Gastrocnemius medialis (tissue), 4 donors: ENCODE data around the gene AP5Z1. TPM values are rescaled to one million over a fixed set of nuclear protein-coding genes. Genes with fewer than 3 reads are reported as not detected.

Experiments used
- ATAC-seq, 2 donors: fragments of 150-250 bp; one replicate each; pipeline ENCODE4 v1.9.1; 2016
- DNase-seq, 2 donors: peaks; one replicate each; pipeline ENCODE4 v3.0.0-alpha.2; 2019
- H3K27ac ChIP-seq, 4 donors: fragments of 200-600 bp; sonication (generic); 1 replicate in 1 of 4; 2 replicates in 3 of 4; pipeline ENCODE4 v1.5.1; 2016 to 2018; ENCODE audit warnings: mild to moderate bottlenecking in 2 of 4, moderate library complexity in 1 of 4
- H3K27me3 ChIP-seq, 3 donors: fragments of 200-600 bp; sonication (generic) in 2 of 3; 1 replicate in 1 of 3; 2 replicates in 2 of 3; pipeline versions ENCODE4 v1.5.1 to v1.6.0; 2016 to 2019; ENCODE audit warnings: mild to moderate bottlenecking in 1 of 3, moderate library complexity in 1 of 3
- H3K36me3 ChIP-seq, 2 donors: fragments of 200-600 bp; sonication (generic) in 1 of 2; one replicate each; pipeline ENCODE4 v1.5.1; 2017 to 2018
- H3K4me1 ChIP-seq, 2 donors: fragments of 200-600 bp; sonication (generic) in 1 of 2; one replicate each; pipeline ENCODE4 v1.5.1; 2016 to 2017; ENCODE audit warnings: mild to moderate bottlenecking in 2 of 2
- H3K4me3 ChIP-seq, 4 donors: fragments of 200-600 bp; sonication (generic) in 3 of 4; 1 replicate in 1 of 4; 2 replicates in 3 of 4; pipeline ENCODE4 v1.5.1; 2016 to 2019; ENCODE audit warnings: mild to moderate bottlenecking in 2 of 4
- H3K9me3 ChIP-seq, 3 donors: fragments of 200-600 bp; sonication (generic) in 2 of 3; 1 replicate in 1 of 3; 2 replicates in 2 of 3; pipeline ENCODE4 v1.5.1; 2016 to 2019
- CTCF ChIP-seq, 5 experiments: fragments of 450-650 bp in 3 of 5; fragments of 200-600 bp in 2 of 5; sonication (generic) in 2 of 5; IDR thresholded peaks in 4 of 5; conservative IDR thresholded peaks in 1 of 5; 1 replicate in 4 of 5; 2 replicates in 1 of 5; pipeline ENCODE4 v1.5.1; 2016 to 2019; ENCODE audit warnings: antibody characterized with exemption in 5 of 5, mild to moderate bottlenecking in 3 of 5, moderate library complexity in 3 of 5
- POLR2A ChIP-seq, 2 donors: fragments of 450-650 bp; IDR thresholded peaks; one replicate each; pipeline ENCODE4 v1.6.1; 2017; ENCODE audit warnings: antibody characterized with exemption in 2 of 2, mild to moderate bottlenecking in 2 of 2, moderate library complexity in 2 of 2
- in situ Hi-C, 4 donors: fragments of 200-750 bp; cut with MboI; loops; one replicate each; pipeline versions ENCODE4 v1.15.0 to v1.8.0; 2017; ENCODE audit warnings: low sequenced_read_pairs in 4 of 4
- intact Hi-C: fragments of 100-400 bp; cut with DNase I; formaldehyde crosslinking; loops from one replicate; pipeline ENCODE4 v1.15.1; 2023; ENCODE audit warnings: low total_unique reads
- total RNA-seq, 4 donors: library from RNA; depleted of rRNA; stranded (reverse); fragments of >200 nt; gene quantifications; one replicate each; pipeline versions ENCODE4 v1.1.0 to v1.2.3, GENCODE V29; 2016

Gene AP5Z1
- total RNA-seq, 4 donors from 2014 or later: 10.2 to 18.1 (median 14.6) TPM

GRCh38 chr7:4745265-4745919 lies 30.0 kb upstream of the AP5Z1 start:
- Histone ChIP-seq H3K36me3 (peaks cover 0 to 14% of the 10 kb centered on the region in 2 donors), H3K9me3 (no peaks in the 10 kb centered on the region), H3K4me3 (peak overlapping the region; percentile 32 to 46 (median 38)), H3K27me3 (no peaks in the 10 kb centered on the region), H3K4me1 (peaks cover 30 to 40% of the 10 kb centered on the region in 2 donors), H3K27ac (peak overlapping the region; percentile 88 to 94 (median 92))
- intact Hi-C loops: loop anchor here (2.0 kb wide), 2 partner anchors 29 to 61 kb away; partner anchors contain the start of gene AP5Z1
- ATAC-seq: no peak
- in situ Hi-C loops: loop anchor here in 2 of 4 donors (10.0 kb wide), 1 partner anchor 61 kb away; the partner anchor contains the start of gene FOXK1 (in 2 of the 2)
- TF ChIP-seq POLR2A (IDR thresholded peaks at IDR 0.05): peak in 1 of 2 donors; percentile 73
- no peak for TF ChIP-seq CTCF (IDR thresholded peaks at IDR 0.05 in 4 of 5, conservative IDR thresholded peaks at IDR 0.05 in 1 of 5)
- no peak for DNase-seq

- H3K4me1 ChIP-seq: peaks cover 30 to 40% of the 10 kb centered on the region in 2 donors
- H3K27ac ChIP-seq: peak overlapping the region; percentile 88 to 94 (median 92)
- no peaks in the 10 kb centered on the region for H3K9me3 ChIP-seq
- intact Hi-C loops: loop anchor here (2.0 kb wide), 2 partner anchors 29 to 61 kb away; partner anchors contain the start of gene AP5Z1
- no peaks in the 10 kb centered on the region for H3K27me3 ChIP-seq
- H3K36me3 ChIP-seq: peaks cover 0 to 14% of the 10 kb centered on the region in 2 donors
- DNase-seq (no peak), ATAC-seq (no peak)
- no peak for TF ChIP-seq POLR2A (IDR thresholded peaks at IDR 0.05)
- TF ChIP-seq CTCF (IDR thresholded peaks at IDR 0.05 in 4 of 5, conservative IDR thresholded peaks at IDR 0.05 in 1 of 5): no peak
- peak overlapping the region in 2 of 4 donors; percentile 26 to 46 for H3K4me3 ChIP-seq
- in situ Hi-C loops: loop anchor here in 2 of 4 donors (10.0 kb wide), 1 partner anchor 61 kb away; the partner anchor contains the start of gene FOXK1 (in 2 of the 2)
Observed at GRCh38 chr7:4745971-4746919, 29.2 kb upstream of the AP5Z1 start.

GRCh38 chr7:4747013-4747412 lies 28.4 kb upstream of the AP5Z1 start:
- peaks cover 30 to 40% of the 10 kb centered on the region in 2 donors for H3K4me1 ChIP-seq
- peak overlapping the region; percentile 88 to 94 (median 92) for H3K27ac ChIP-seq
- no peaks in the 10 kb centered on the region for H3K9me3 ChIP-seq
- ATAC-seq (no peak), DNase-seq (no peak)
- no peak overlapping the region for H3K4me3 ChIP-seq
- no peaks in the 10 kb centered on the region for H3K27me3 ChIP-seq
- TF ChIP-seq CTCF (IDR thresholded peaks at IDR 0.05 in 4 of 5, conservative IDR thresholded peaks at IDR 0.05 in 1 of 5) (no peak), POLR2A (IDR thresholded peaks at IDR 0.05) (no peak)
- intact Hi-C loops (no loop called here), in situ Hi-C loops (loop anchor here in 2 of 4 donors (10.0 kb wide), 1 partner anchor 62 kb away; the partner anchor contains the start of gene FOXK1 (in 2 of the 2))
- H3K36me3 ChIP-seq: peaks cover 0 to 9% of the 10 kb centered on the region in 2 donors

- Histone ChIP-seq H3K36me3 (peaks cover 0 to 2% of the 10 kb centered on the region in 2 donors), H3K27me3 (no peaks in the 10 kb centered on the region), H3K9me3 (no peaks in the 10 kb centered on the region), H3K27ac (peak overlapping the region; percentile 88 to 94 (median 92)), H3K4me1 (peaks cover 30 to 40% of the 10 kb centered on the region in 2 donors), H3K4me3 (no peak overlapping the region)
- DNase-seq (no peak), ATAC-seq (no peak)
- in situ Hi-C loops: loop anchor here in 2 of 4 donors (10.0 kb wide), 1 partner anchor 63 kb away; the partner anchor contains the start of gene FOXK1 (in 2 of the 2)
- TF ChIP-seq CTCF (IDR thresholded peaks at IDR 0.05 in 4 of 5, conservative IDR thresholded peaks at IDR 0.05 in 1 of 5) (no peak), POLR2A (IDR thresholded peaks at IDR 0.05) (no peak)
- intact Hi-C loops: no loop called here
Observed at GRCh38 chr7:4747746-4748145, 27.7 kb upstream of the AP5Z1 start.
